ENCODE measurements around the gene EHD4. TPM values are rescaled to one million over a fixed set of nuclear protein-coding genes. Genes with fewer than 3 reads are reported as not detected.

The EHD4 gene
- total RNA-seq, 1 donor from 2014 or later, result 23.8 TPM

DNA sequence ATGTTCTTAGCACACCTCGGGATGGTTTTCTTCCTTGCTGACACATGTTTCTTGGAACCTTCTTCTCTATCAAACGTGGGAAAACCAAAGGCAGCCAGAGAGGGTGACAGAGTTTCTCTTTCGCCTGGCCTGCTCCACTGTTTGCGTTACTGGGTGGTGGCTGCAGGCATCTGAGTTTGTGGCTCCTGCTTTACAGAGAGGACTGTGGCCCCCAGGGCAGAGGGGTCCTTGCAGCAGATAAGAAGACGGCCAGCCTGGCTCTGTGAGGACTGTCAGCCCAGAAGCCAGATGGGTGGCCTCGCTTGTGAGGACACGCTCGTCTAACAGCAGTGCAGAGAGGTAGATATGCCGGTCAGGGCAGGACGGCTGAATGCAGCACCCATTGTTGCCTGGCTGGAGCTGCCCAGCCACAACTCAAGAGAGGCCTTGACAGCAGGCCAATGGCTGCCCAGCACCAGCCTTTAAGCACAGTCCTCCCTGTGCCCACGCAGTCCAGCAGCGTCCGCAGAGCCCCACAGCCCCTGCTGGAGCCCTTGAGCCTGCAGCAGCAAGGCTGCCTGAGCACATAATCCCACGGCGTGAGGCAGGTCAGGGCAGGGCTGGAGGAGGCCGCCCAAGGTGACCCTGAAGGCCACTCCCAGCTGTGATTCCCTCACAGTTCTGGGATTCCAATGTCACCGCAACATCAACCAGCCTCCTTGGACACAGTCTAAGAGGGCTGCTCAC is 63.5 kb downstream of the EHD4 start:
- H3K36me3 Mint-ChIP-seq (ENCODE audit: low read depth), result peaks cover 20% of the 10 kb centered on the region
- no peak for TF ChIP-seq CTCF (IDR thresholded peaks at IDR 0.05)
- H3K4me3 Mint-ChIP-seq (ENCODE audit: unreplicated experiment), result no peak overlapping the region
- H3K4me1 Mint-ChIP-seq (ENCODE audit: low read depth), result peaks cover 17% of the 10 kb centered on the region
- no peak for DNase-seq (ENCODE audit: low spot score)
- H3K9me3 Mint-ChIP-seq (ENCODE audit: low read depth), result no peaks in the 10 kb centered on the region
- no peaks in the 10 kb centered on the region for H3K27me3 Mint-ChIP-seq (ENCODE audit: low read depth)
- no peak overlapping the region for H3K27ac Mint-ChIP-seq (ENCODE audit: unreplicated experiment)

DNA sequence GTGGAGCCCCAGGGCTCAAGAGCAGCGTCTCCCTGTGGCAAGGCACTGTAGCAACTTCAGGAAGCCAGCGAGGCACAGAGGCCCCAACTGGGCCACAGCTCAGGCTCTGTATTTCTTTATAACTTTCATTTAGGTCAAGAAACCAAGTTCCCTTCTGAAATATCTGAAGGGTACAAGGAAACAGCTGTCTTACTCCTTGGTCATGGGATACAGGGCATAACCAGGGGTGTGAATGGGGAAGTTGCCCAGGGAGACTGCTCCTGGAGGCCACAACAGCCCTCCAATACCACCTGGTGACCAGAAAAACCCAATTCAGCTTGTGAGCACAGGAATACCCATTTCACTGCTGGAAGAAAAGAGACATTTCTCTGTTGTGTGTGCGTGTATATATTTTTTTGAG is 65.2 kb downstream of the EHD4 start:
- Mint-ChIP-seq H3K27ac (ENCODE audit: unreplicated experiment) (no peak overlapping the region), H3K4me3 (ENCODE audit: unreplicated experiment) (no peak overlapping the region), H3K9me3 (ENCODE audit: low read depth) (no peaks in the 10 kb centered on the region), H3K36me3 (ENCODE audit: low read depth) (peaks cover 18% of the 10 kb centered on the region), H3K4me1 (ENCODE audit: low read depth) (peaks cover 17% of the 10 kb centered on the region), H3K27me3 (ENCODE audit: low read depth) (no peaks in the 10 kb centered on the region)
- TF ChIP-seq CTCF (IDR thresholded peaks at IDR 0.05), result no peak
- no peak for DNase-seq (ENCODE audit: low spot score)

DNA sequence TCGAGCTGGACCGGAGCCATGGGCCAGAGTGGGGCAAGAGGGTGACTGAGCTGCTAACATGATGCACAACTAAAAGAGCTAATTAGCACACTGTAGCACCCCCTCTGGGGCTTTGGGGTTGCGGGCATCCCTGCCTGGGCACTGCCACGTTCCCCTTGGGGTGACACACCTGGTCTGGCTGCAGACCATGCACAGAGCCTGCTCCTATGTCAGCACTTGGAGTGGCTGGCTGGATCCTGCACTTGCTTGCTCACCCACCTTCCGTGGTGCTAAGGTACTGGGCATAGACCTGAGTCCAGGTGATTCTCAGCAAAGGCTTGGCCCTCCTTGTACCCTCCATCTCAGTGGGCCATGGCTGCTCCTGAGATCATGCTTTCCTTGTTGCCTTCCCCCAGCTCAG is 65.7 kb downstream of the EHD4 start:
- H3K27me3 Mint-ChIP-seq (ENCODE audit: low read depth), result no peaks in the 10 kb centered on the region
- H3K4me1 Mint-ChIP-seq (ENCODE audit: low read depth), result peaks cover 17% of the 10 kb centered on the region
- H3K27ac Mint-ChIP-seq (ENCODE audit: unreplicated experiment), result no peak overlapping the region
- no peaks in the 10 kb centered on the region for H3K9me3 Mint-ChIP-seq (ENCODE audit: low read depth)
- no peak for TF ChIP-seq CTCF (IDR thresholded peaks at IDR 0.05)
- no peak overlapping the region for H3K4me3 Mint-ChIP-seq (ENCODE audit: unreplicated experiment)
- H3K36me3 Mint-ChIP-seq (ENCODE audit: low read depth), result peaks cover 19% of the 10 kb centered on the region
- DNase-seq (ENCODE audit: low spot score), result no peak

GRCh38 chr15:41905036-41905793 is 67.1 kb downstream of the EHD4 start:
- H3K4me3 Mint-ChIP-seq (ENCODE audit: unreplicated experiment), result no peak overlapping the region
- DNase-seq (ENCODE audit: low spot score), result no peak
- H3K36me3 Mint-ChIP-seq (ENCODE audit: low read depth), result peaks cover 27% of the 10 kb centered on the region
- no peaks in the 10 kb centered on the region for H3K9me3 Mint-ChIP-seq (ENCODE audit: low read depth)
- TF ChIP-seq CTCF (IDR thresholded peaks at IDR 0.05), result no peak
- H3K4me1 Mint-ChIP-seq (ENCODE audit: low read depth), result peaks cover 17% of the 10 kb centered on the region
- H3K27ac Mint-ChIP-seq (ENCODE audit: unreplicated experiment), result peak overlapping the region; percentile 88
- no peaks in the 10 kb centered on the region for H3K27me3 Mint-ChIP-seq (ENCODE audit: low read depth)

GRCh38 chr15:41904541-41905005 is 67.8 kb downstream of the EHD4 start:
- TF ChIP-seq CTCF (IDR thresholded peaks at IDR 0.05), result peak; percentile 96
- no peak for DNase-seq (ENCODE audit: low spot score)
- Mint-ChIP-seq H3K36me3 (ENCODE audit: low read depth) (peaks cover 26% of the 10 kb centered on the region), H3K4me3 (ENCODE audit: unreplicated experiment) (no peak overlapping the region), H3K4me1 (ENCODE audit: low read depth) (peaks cover 17% of the 10 kb centered on the region), H3K9me3 (ENCODE audit: low read depth) (no peaks in the 10 kb centered on the region), H3K27ac (ENCODE audit: unreplicated experiment) (peak overlapping the region; percentile 88), H3K27me3 (ENCODE audit: low read depth) (no peaks in the 10 kb centered on the region)
